ENCODE measurements around the gene KREMEN1.

KREMEN1 gene

GRCh38 chr22:29152045-29152953 lies 79.5 kb downstream of the KREMEN1 start:
- H3K9me3 ChIP-seq (ENCODE audit: insufficient read depth, low read depth, low read length), result no peaks in the 10 kb centered on the region
- H3K9ac ChIP-seq (ENCODE audit: low read depth, low read length), result peak overlapping the region; percentile 7; the same call in 1 of the 2 replicates
- H3K27ac ChIP-seq (ENCODE audit: low read length), result peak overlapping the region; percentile 3
- H3K27me3 ChIP-seq (ENCODE audit: insufficient read depth, low read length), result peaks cover 6% of the 10 kb centered on the region; the same call in 1 of the 2 replicates
- no peaks in the 10 kb centered on the region for H3K36me3 ChIP-seq (ENCODE audit: insufficient read depth, low read depth, low read length)
- peaks cover 26% of the 10 kb centered on the region; the same call in 1 of the 2 replicates for H3K4me1 ChIP-seq (ENCODE audit: insufficient read depth, low read length)
- H3K4me3 ChIP-seq (ENCODE audit: low read length), result peak overlapping the region; percentile 18; the same call in 1 of the 2 replicates

DNA sequence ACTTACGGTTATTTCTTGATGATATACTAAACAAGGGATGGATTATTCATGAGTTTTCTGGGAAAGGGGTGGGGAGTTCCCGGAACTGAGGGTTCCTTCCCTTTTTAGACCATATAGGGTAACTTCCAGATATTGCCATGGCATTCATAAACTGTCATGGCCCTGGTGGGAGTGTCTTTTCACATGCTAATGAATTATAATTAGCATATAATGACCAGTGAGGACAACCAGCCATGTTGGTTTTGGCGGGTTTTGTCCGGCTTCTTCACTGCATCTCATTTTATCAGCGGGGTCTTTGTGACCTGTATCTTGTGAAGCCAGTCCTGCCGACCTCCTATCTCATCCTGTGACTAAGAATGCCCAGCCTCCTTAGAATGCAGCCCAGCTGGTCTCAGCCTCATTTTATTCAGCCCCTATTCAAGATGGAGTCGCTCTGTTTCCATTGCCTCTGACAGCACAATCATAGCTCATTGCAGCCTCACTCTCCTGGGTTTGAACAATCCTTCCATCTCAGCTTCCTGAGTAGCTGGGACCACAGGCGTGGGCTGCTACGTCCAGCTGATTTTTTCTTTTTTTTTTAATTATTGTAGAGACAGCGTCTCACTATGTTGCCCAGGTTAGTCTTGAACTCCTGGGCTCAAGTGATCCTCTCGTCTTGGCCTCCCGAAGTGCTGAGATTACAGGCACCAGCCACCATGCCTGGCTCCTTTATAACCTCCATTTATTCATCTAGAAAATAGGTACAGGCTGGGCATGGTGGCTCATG lies 80.3 kb downstream of the KREMEN1 start:
- Histone ChIP-seq H3K27me3 (ENCODE audit: insufficient read depth, low read length) (peaks cover 6% of the 10 kb centered on the region; the same call in 1 of the 2 replicates), H3K4me3 (ENCODE audit: low read length) (no peak overlapping the region), H3K4me1 (ENCODE audit: insufficient read depth, low read length) (peaks cover 26% of the 10 kb centered on the region; the same call in 1 of the 2 replicates), H3K9ac (ENCODE audit: low read depth, low read length) (no peak overlapping the region), H3K9me3 (ENCODE audit: insufficient read depth, low read depth, low read length) (no peaks in the 10 kb centered on the region), H3K36me3 (ENCODE audit: insufficient read depth, low read depth, low read length) (no peaks in the 10 kb centered on the region), H3K27ac (ENCODE audit: low read length) (no peak overlapping the region)

GRCh38 chr22:29154364-29155048 lies 81.7 kb downstream of the KREMEN1 start:
- no peak overlapping the region for H3K4me3 ChIP-seq (ENCODE audit: low read length)
- no peak overlapping the region for H3K9ac ChIP-seq (ENCODE audit: low read depth, low read length)

GRCh38 chr22:29155966-29156365 lies 83.1 kb downstream of the KREMEN1 start:
- Histone ChIP-seq H3K4me1 (ENCODE audit: insufficient read depth, low read length) (peaks cover 23% of the 10 kb centered on the region; the same call in 1 of the 2 replicates), H3K9ac (ENCODE audit: low read depth, low read length) (no peak overlapping the region), H3K27me3 (ENCODE audit: insufficient read depth, low read length) (peaks cover 6% of the 10 kb centered on the region; the same call in 1 of the 2 replicates), H3K36me3 (ENCODE audit: insufficient read depth, low read depth, low read length) (no peaks in the 10 kb centered on the region), H3K27ac (ENCODE audit: low read length) (no peak overlapping the region), H3K9me3 (ENCODE audit: insufficient read depth, low read depth, low read length) (no peaks in the 10 kb centered on the region), H3K4me3 (ENCODE audit: low read length) (no peak overlapping the region)

More at GRCh38 chr22:29154364-29155048, 81.7 kb downstream of the KREMEN1 start:
- Histone ChIP-seq H3K4me1 (ENCODE audit: insufficient read depth, low read length) (peaks cover 26% of the 10 kb centered on the region; the same call in 1 of the 2 replicates), H3K36me3 (ENCODE audit: insufficient read depth, low read depth, low read length) (no peaks in the 10 kb centered on the region), H3K9me3 (ENCODE audit: insufficient read depth, low read depth, low read length) (no peaks in the 10 kb centered on the region), H3K27me3 (ENCODE audit: insufficient read depth, low read length) (peaks cover 6% of the 10 kb centered on the region; the same call in 1 of the 2 replicates), H3K27ac (ENCODE audit: low read length) (no peak overlapping the region)

GRCh38 chr22:29156507-29156906 lies 83.7 kb downstream of the KREMEN1 start:
- H3K9ac ChIP-seq (ENCODE audit: low read depth, low read length), result no peak overlapping the region

GRCh38 chr22:29157759-29158535 lies 85.1 kb downstream of the KREMEN1 start:
- Histone ChIP-seq H3K27me3 (ENCODE audit: insufficient read depth, low read length) (peaks cover 6% of the 10 kb centered on the region; the same call in 1 of the 2 replicates), H3K27ac (ENCODE audit: low read length) (no peak overlapping the region), H3K36me3 (ENCODE audit: insufficient read depth, low read depth, low read length) (no peaks in the 10 kb centered on the region), H3K4me3 (ENCODE audit: low read length) (no peak overlapping the region), H3K4me1 (ENCODE audit: insufficient read depth, low read length) (peaks cover 5% of the 10 kb centered on the region; the same call in 1 of the 2 replicates), H3K9ac (ENCODE audit: low read depth, low read length) (no peak overlapping the region), H3K9me3 (ENCODE audit: insufficient read depth, low read depth, low read length) (no peaks in the 10 kb centered on the region)

More at GRCh38 chr22:29156507-29156906, 83.7 kb downstream of the KREMEN1 start:
- H3K4me3 ChIP-seq (ENCODE audit: low read length), result no peak overlapping the region
- peaks cover 17% of the 10 kb centered on the region; the same call in 1 of the 2 replicates for H3K4me1 ChIP-seq (ENCODE audit: insufficient read depth, low read length)
- H3K36me3 ChIP-seq (ENCODE audit: insufficient read depth, low read depth, low read length), result no peaks in the 10 kb centered on the region
- H3K27me3 ChIP-seq (ENCODE audit: insufficient read depth, low read length), result peaks cover 6% of the 10 kb centered on the region; the same call in 1 of the 2 replicates
- H3K9me3 ChIP-seq (ENCODE audit: insufficient read depth, low read depth, low read length), result no peaks in the 10 kb centered on the region
- no peak overlapping the region for H3K27ac ChIP-seq (ENCODE audit: low read length)

GRCh38 chr22:29158546-29158945 lies 85.7 kb downstream of the KREMEN1 start:
- no peak overlapping the region for H3K9ac ChIP-seq (ENCODE audit: low read depth, low read length)
- no peak overlapping the region for H3K4me3 ChIP-seq (ENCODE audit: low read length)
- no peaks in the 10 kb centered on the region for H3K36me3 ChIP-seq (ENCODE audit: insufficient read depth, low read depth, low read length)
- H3K9me3 ChIP-seq (ENCODE audit: insufficient read depth, low read depth, low read length), result no peaks in the 10 kb centered on the region
- peaks cover 2% of the 10 kb centered on the region; the same call in 1 of the 2 replicates for H3K4me1 ChIP-seq (ENCODE audit: insufficient read depth, low read length)
- no peak overlapping the region for H3K27ac ChIP-seq (ENCODE audit: low read length)
- H3K27me3 ChIP-seq (ENCODE audit: insufficient read depth, low read length), result peaks cover 6% of the 10 kb centered on the region; the same call in 1 of the 2 replicates

GRCh38 chr22:29163808-29164207 lies 91.0 kb downstream of the KREMEN1 start:
- Histone ChIP-seq H3K4me1 (ENCODE audit: insufficient read depth, low read length) (no peaks in the 10 kb centered on the region), H3K27ac (ENCODE audit: low read length) (no peak overlapping the region), H3K36me3 (ENCODE audit: insufficient read depth, low read depth, low read length) (no peaks in the 10 kb centered on the region), H3K9ac (ENCODE audit: low read depth, low read length) (no peak overlapping the region), H3K9me3 (ENCODE audit: insufficient read depth, low read depth, low read length) (no peaks in the 10 kb centered on the region), H3K27me3 (ENCODE audit: insufficient read depth, low read length) (no peaks in the 10 kb centered on the region; the same call in 1 of the 2 replicates), H3K4me3 (ENCODE audit: low read length) (no peak overlapping the region)

DNA sequence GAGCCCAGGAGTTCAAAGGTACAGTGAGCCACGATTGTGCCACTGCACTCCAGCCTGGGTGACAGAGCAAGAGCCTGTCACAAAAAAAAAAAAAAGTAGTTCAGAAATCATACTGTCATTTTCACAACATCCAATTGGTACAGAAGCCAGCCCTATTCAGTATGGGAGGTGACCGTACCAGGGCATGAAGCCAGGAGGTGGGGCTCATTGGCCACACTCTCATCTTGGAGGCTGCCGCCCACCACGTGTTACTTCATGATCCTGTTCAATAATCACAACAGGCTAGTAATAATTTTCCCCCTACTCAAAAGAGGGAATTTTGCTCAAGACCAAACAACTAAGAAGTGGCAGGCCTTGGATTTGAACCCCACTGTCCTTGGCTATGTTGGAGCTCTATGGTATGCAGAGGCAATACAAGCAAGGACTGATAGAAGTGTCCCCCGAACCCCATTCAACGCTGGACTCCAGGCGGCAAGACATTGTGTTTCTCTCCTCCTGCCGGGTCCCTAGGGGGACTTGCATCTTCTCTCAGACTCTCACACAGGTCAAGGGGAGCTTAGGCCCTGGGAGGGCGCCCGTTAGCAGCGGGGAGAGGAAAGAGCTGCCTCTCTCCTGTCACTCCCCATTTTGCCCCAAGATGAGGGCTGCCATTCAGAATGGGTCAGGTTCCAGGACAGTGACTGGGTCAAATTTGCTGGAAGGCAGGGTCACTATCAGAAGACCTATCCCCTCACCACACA lies 92.7 kb downstream of the KREMEN1 start:
- Histone ChIP-seq H3K9ac (ENCODE audit: low read depth, low read length) (no peak overlapping the region), H3K9me3 (ENCODE audit: insufficient read depth, low read depth, low read length) (no peaks in the 10 kb centered on the region), H3K4me1 (ENCODE audit: insufficient read depth, low read length) (no peaks in the 10 kb centered on the region), H3K36me3 (ENCODE audit: insufficient read depth, low read depth, low read length) (no peaks in the 10 kb centered on the region), H3K27ac (ENCODE audit: low read length) (no peak overlapping the region), H3K27me3 (ENCODE audit: insufficient read depth, low read length) (no peaks in the 10 kb centered on the region; the same call in 1 of the 2 replicates), H3K4me3 (ENCODE audit: low read length) (no peak overlapping the region)

- H3K36me3 ChIP-seq (ENCODE audit: insufficient read depth, low read depth, low read length), result no peaks in the 10 kb centered on the region
- no peak overlapping the region for H3K9ac ChIP-seq (ENCODE audit: low read depth, low read length)
- H3K4me3 ChIP-seq (ENCODE audit: low read length), result no peak overlapping the region
- no peaks in the 10 kb centered on the region; the same call in 1 of the 2 replicates for H3K27me3 ChIP-seq (ENCODE audit: insufficient read depth, low read length)
- H3K9me3 ChIP-seq (ENCODE audit: insufficient read depth, low read depth, low read length), result no peaks in the 10 kb centered on the region
- no peak overlapping the region for H3K27ac ChIP-seq (ENCODE audit: low read length)
- no peaks in the 10 kb centered on the region for H3K4me1 ChIP-seq (ENCODE audit: insufficient read depth, low read length)
Measured at GRCh38 chr22:29166180-29166579, 93.3 kb downstream of the KREMEN1 start.
